Epithelial cell of esophagus (primary cell): ENCODE results near the gene ORC5.

Source experiments
- DNase-seq: peaks from one replicate; pipeline ENCODE4 v3.0.0; 2010; ENCODE audit warnings: low read depth
- H3K4me3 ChIP-seq: 2 replicates; pipeline ENCODE4 v1.5.1; 2011; ENCODE audit warnings: mild to moderate bottlenecking, low read length, control low read depth
- TF ChIP-seq, protein P1 (sequence below): IDR thresholded peaks from 2 replicates; pipeline ENCODE4 v1.5.1; 2011; ENCODE audit warnings: low read depth, mild to moderate bottlenecking, low read length, control low read depth, inconsistent platforms; ENCODE audit not compliant: insufficient read depth; ENCODE audit errors: missing control alignments

The ORC5 gene

DNA sequence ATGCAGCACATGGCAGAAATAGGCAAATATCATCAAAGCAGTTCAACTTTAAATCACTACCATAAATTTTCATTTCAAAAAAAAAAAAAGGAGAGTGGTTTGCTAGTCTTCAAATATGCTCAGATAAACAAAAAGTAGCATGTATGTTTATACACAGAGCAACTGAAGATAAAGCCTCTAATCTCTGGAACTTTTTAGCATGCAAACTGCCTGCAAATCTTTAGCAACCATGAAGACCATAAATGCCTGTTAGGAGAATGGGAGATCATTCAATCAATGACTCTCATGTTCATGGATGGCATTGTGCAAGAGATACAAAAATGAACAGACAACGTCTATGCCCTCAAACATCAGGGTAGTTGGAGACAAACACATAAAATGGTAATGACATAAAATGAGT, 57.3 kb downstream of the ORC5 start:
- DNase-seq: no peak
- TF ChIP-seq, protein P1, sequence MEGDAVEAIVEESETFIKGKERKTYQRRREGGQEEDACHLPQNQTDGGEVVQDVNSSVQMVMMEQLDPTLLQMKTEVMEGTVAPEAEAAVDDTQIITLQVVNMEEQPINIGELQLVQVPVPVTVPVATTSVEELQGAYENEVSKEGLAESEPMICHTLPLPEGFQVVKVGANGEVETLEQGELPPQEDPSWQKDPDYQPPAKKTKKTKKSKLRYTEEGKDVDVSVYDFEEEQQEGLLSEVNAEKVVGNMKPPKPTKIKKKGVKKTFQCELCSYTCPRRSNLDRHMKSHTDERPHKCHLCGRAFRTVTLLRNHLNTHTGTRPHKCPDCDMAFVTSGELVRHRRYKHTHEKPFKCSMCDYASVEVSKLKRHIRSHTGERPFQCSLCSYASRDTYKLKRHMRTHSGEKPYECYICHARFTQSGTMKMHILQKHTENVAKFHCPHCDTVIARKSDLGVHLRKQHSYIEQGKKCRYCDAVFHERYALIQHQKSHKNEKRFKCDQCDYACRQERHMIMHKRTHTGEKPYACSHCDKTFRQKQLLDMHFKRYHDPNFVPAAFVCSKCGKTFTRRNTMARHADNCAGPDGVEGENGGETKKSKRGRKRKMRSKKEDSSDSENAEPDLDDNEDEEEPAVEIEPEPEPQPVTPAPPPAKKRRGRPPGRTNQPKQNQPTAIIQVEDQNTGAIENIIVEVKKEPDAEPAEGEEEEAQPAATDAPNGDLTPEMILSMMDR: no peak
- no peak overlapping the region for H3K4me3 ChIP-seq

DNA sequence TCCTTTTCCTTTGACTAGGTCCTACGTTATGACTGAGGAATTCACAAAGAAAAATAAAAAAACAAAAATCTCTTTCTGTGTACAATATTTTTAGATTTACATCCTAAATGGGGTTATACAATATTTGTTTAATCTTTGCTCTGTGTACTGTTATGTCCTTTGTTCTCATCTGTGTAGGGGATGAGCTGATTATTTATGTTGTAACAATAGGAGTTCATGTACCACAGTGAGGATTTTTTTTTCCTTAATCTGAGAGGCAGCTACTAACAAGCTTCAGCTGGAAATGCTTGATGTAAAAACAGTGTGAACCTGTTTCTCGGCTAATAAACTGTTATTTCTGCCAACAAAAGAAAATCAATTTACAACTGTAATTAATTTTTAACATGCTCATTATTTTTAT, 58.0 kb downstream of the ORC5 start:
- no peak overlapping the region for H3K4me3 ChIP-seq
- no peak for DNase-seq
- TF ChIP-seq, protein P1: no peak

DNA sequence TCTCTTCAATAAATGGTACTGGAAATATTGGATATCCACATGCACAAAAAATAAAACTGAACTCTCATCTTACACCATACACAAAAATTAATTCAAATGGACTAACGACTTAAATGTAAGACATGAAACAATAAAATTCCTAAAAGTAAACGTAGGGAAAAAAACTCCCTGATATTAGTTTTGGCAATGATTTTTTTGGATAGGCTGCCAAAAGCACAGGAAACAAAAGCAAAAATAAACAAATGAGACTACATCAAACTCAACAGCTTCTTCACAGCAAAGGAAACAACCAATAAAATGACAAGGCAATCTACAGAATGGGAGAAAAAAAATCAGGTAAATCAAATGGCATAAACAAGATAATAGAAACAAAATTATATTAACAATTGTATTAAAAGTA, 65.7 kb downstream of the ORC5 start:
- no peak overlapping the region for H3K4me3 ChIP-seq
- DNase-seq: no peak
- TF ChIP-seq, protein P1: no peak

DNA sequence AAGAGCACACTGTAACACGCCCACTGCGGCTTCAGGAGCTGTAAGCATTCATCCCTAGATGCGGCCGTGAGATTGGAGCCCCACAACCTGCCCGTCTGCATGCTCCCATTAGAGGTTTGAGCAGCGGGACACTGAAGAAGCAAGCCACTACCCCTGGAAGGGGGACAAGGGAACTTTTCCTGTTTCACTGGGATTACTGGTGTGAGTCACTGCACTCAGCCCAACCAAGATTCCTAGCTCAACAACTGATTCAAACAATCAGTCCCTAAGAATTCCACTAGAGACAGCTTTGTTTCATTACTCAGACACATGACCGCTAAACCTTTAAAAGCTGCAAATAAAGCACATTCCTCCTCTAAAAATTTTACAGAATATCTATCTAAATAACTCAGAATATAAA, 69.8 kb downstream of the ORC5 start:
- DNase-seq: peak; percentile 49
- no peak overlapping the region for H3K4me3 ChIP-seq
- TF ChIP-seq, protein P1: no peak

DNA sequence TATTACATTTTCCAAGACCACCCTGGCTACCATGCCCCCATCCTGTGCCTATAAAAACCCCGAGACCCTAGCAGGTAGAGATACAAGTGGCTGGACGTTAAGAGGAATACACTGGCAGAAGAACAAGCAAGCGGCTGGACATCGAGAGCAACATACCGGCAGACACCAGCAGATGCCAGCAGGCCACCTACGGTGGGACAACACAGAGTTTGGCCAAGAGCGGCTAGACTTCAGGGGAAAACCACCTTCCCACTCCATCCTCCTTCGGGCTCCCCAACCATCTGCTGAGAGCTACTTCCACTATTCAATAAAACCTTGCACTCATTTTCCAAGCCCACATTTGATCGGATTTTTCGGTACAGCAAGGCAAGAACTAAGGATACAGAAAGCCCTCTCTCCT, 70.3 kb downstream of the ORC5 start:
- TF ChIP-seq, protein P1: no peak
- no peak overlapping the region for H3K4me3 ChIP-seq
- no peak for DNase-seq

DNA sequence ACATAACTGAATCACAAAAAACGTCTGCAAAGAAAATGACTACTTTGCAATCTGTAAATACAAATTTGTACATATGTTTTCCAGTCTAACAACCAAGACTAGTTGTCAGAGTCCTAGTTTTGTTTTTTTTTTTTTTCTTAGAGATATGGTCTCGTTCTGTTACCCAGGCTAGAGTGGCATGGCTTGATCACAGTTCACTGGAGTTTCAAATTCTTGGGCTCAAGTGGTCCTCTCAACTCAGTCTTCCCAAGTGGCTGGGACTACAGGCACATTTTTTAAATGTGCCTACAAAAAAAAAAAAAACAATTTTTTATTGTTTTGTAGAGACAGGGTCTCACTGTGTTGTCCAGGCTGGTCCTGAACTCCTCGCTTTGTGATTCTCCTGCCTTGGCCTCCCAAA, 70.8 kb downstream of the ORC5 start:
- H3K4me3 ChIP-seq: no peak overlapping the region
- TF ChIP-seq, protein P1: no peak
- no peak for DNase-seq

DNA sequence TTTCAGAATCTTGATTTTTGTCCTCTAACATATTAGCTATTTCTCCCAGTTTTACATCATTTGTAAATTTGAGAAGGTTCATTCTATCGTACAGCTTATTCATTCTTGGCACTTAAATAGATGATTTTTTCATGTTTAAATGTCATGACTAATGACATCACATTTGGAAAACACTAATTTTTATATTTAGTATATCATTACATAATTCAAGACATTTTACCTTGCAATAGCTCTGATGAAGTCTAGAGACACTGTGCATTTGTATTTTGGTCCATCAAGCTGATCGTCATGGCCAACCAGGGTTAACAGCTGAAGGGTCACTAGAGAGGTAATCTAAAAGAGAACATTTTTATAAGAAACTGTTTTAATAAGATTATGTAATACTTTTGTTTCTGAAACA, 71.3 kb downstream of the ORC5 start:
- DNase-seq: no peak
- H3K4me3 ChIP-seq: no peak overlapping the region
- TF ChIP-seq, protein P1: no peak
